HepG2 (cell line): ENCODE measurements around the gene MFAP1. TPM values are rescaled to one million over a fixed set of nuclear protein-coding genes. Genes with fewer than 3 reads are reported as not detected.

ENCODE experiments used
- BHLHE40 ChIP-seq: IDR thresholded peaks from 2 replicates; pipeline ENCODE4 v1.6.1; 2011; ENCODE audit warnings: low read length, improper control_type of control experiment
- DR1 ChIP-seq: sonication (generic); formaldehyde crosslinking; IDR thresholded peaks from 2 replicates; pipeline ENCODE4 v1.8.0; 2021; ENCODE audit warnings: mild to moderate bottlenecking, missing genetic modification reagents, inconsistent platforms
- ETV5 ChIP-seq: IDR thresholded peaks from 2 replicates; pipeline ENCODE4 v1.6.1; 2018; ENCODE audit warnings: missing biosample characterization, missing genetic modification reagents, inconsistent platforms, borderline replicate concordance
- GFI1 ChIP-seq: sonication (generic); formaldehyde crosslinking; IDR thresholded peaks from 2 replicates; pipeline ENCODE4 v1.5.0; 2020; ENCODE audit warnings: missing genetic modification reagents, mild to moderate bottlenecking, borderline replicate concordance
- HMGXB4 ChIP-seq, 2 experiments: sonication (generic) in 1 of 2; formaldehyde crosslinking in 1 of 2; IDR thresholded peaks; 2 replicates each; pipeline versions ENCODE4 v1.4.0 to v1.6.1; 2018 to 2020; ENCODE audit warnings: missing genetic modification reagents in 2 of 2, borderline replicate concordance in 1 of 2, low read depth in 1 of 2, mild to moderate bottlenecking in 1 of 2, missing biosample characterization in 1 of 2
- HOXA7 ChIP-seq: sonication (generic); formaldehyde crosslinking; IDR thresholded peaks from 2 replicates; pipeline ENCODE4 v1.8.1; 2022; ENCODE audit warnings: mild to moderate bottlenecking, missing genetic modification reagents, moderate library complexity
- MAFG ChIP-seq: sonication (generic); formaldehyde crosslinking; IDR thresholded peaks from 2 replicates; pipeline ENCODE4 v1.5.1; 2020; ENCODE audit warnings: mild to moderate bottlenecking, missing genetic modification reagents
- MEIS2 ChIP-seq: sonication (generic); formaldehyde crosslinking; IDR thresholded peaks from 2 replicates; pipeline ENCODE4 v1.9.0; 2021; ENCODE audit warnings: mild to moderate bottlenecking, missing genetic modification reagents
- NBN ChIP-seq: fragments of 450-650 bp; conservative IDR thresholded peaks from 2 replicates; pipeline ENCODE4 v1.6.1; 2017
- NFATC3 ChIP-seq: sonication (generic); formaldehyde crosslinking; IDR thresholded peaks from 2 replicates; pipeline ENCODE4 v1.5.1; 2020; ENCODE audit warnings: mild to moderate bottlenecking, missing genetic modification reagents
- TBX3 ChIP-seq: fragments of 450-650 bp; IDR thresholded peaks from 2 replicates; pipeline ENCODE4 v1.6.1; 2017; ENCODE audit warnings: antibody characterized with exemption, mild to moderate bottlenecking, inconsistent platforms, borderline replicate concordance
- TCF7 ChIP-seq: sonication (generic); IDR thresholded peaks from 2 replicates; pipeline ENCODE4 v1.6.1; 2016; ENCODE audit warnings: antibody characterized with exemption, low read depth
- ZBTB20 ChIP-seq: sonication (generic); formaldehyde crosslinking; IDR thresholded peaks from 2 replicates; pipeline ENCODE4 v1.8.1; 2023; ENCODE audit warnings: missing genetic modification reagents, low read depth, mild to moderate bottlenecking, borderline replicate concordance
- ZNF160 ChIP-seq: sonication (generic); formaldehyde crosslinking; IDR thresholded peaks from 2 replicates; pipeline ENCODE4 v1.8.0; 2022; ENCODE audit warnings: mild to moderate bottlenecking, inconsistent platforms, missing genetic modification reagents
- ZNF180 ChIP-seq: sonication (generic); formaldehyde crosslinking; IDR thresholded peaks from 2 replicates; pipeline ENCODE4 v1.4.0; 2020; ENCODE audit warnings: low read depth, missing genetic modification reagents, borderline replicate concordance
- ZNF234 ChIP-seq: sonication (generic); formaldehyde crosslinking; conservative IDR thresholded peaks from 2 replicates; pipeline ENCODE4 v1.5.1; 2020; ENCODE audit warnings: mild to moderate bottlenecking, missing genetic modification reagents
- ZNF343 ChIP-seq: sonication (generic); formaldehyde crosslinking; IDR thresholded peaks from 2 replicates; pipeline ENCODE4 v1.4.0; 2020; ENCODE audit warnings: mild to moderate bottlenecking, missing genetic modification reagents
- ZNF383 ChIP-seq: sonication (generic); formaldehyde crosslinking; IDR thresholded peaks from 2 replicates; pipeline ENCODE4 v1.4.0; 2020; ENCODE audit warnings: missing genetic modification reagents, mild to moderate bottlenecking, borderline replicate concordance
- ZNF432 ChIP-seq: sonication (generic); formaldehyde crosslinking; IDR thresholded peaks from 2 replicates; pipeline ENCODE4 v1.5.0; 2020; ENCODE audit warnings: missing genetic modification reagents, mild to moderate bottlenecking, borderline replicate concordance
- ZNF710 ChIP-seq: sonication (generic); formaldehyde crosslinking; IDR thresholded peaks from 2 replicates; pipeline ENCODE4 v1.5.0; 2020; ENCODE audit warnings: mild to moderate bottlenecking, missing genetic modification reagents, borderline replicate concordance
- polyA plus RNA-seq, 8 experiments: library from polyadenylated mRNA; depleted of rRNA in 3 of 8; stranded (reverse) in 7 of 8; unstranded in 1 of 8; fragments of >200 nt; fragmentation: Illumina TruSeq in 4 of 8; extraction: Trizol in 4 of 8; gene quantifications; 2 replicates each; pipeline versions ENCODE4 v1.2.1 to v1.2.3, GENCODE V29; 2011 to 2016; ENCODE audit warnings: low read depth in 4 of 8, missing spikeins in 1 of 8, mixed read lengths in 1 of 8; ENCODE audit not compliant: insufficient read depth in 1 of 8
- total RNA-seq, 5 experiments: library from RNA; depleted of rRNA; stranded (reverse); fragments of >200 nt; fragmentation: Illumina TruSeq; extraction: Trizol; gene quantifications; 2 replicates each; pipeline ENCODE4 v1.2.3, GENCODE V29; 2016; ENCODE audit warnings: low read depth in 1 of 5
- TF ChIP-seq, protein P1 (sequence below): sonication (generic); formaldehyde crosslinking; IDR thresholded peaks from 2 replicates; pipeline ENCODE4 v1.9.0; 2021; ENCODE audit warnings: missing genetic modification reagents, borderline replicate concordance
- TF ChIP-seq, protein P2 (sequence below): sonication (generic); formaldehyde crosslinking; conservative IDR thresholded peaks from 2 replicates; pipeline ENCODE4 v1.8.0; 2022; ENCODE audit warnings: missing genetic modification reagents

The MFAP1 gene
- total and polyA plus RNA-seq, 2 of the 13 experiments (the other 11 are each of a cell fraction or from before 2014, with no cell fraction given): 11.8 to 39.5 TPM

DNA sequence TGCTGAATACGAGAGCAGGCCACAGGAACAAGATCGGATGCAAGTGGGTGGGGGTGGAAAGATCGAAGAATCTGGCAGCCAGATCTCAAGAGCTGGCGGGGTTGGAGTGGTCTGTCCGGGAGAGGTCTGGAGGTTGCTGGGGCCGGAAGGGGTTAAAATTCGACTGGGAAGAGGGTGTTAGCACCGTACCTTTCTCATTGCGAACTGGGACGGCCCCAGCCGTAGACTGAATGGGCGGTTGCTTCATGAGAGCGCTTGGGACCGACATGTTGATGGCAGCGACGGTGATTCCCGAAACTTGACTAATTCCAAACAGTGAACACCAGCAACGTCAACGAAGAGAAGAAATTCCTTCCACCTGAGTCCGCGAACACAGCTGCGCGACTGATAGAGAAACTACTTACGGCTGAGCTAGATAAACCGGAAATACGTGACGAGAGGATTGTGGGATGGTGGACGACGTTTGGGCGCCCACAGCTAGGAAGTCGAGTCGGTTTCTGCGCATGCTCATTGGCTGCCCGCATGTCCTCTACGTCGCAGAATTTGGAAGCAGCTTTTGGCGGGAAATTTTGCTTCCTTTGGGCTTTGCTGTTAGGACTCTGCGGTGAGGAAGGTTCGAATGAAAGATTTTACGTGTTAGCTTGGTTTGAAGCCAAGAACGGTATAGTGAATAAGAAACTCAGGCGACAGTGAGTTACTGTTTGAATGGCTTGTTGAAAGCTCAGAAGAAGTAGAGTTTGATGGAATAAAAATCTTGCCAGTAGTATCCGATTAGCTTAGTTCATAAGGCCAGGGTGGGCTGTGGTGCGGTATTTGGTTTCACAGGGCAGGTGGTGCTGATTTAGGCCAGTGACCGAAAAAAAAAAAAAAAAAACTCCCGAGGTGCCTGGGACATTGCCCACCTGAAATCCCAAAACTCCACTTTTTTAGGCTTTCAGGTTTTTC, at the start of gene MFAP1 (continued):
- TF ChIP-seq ZBTB20: peak; percentile 80; the same call in 1 of the 2 replicates
- TF ChIP-seq NBN: no peak
- TF ChIP-seq HOXA7 (CRISPR knock-in tag): no peak
- no peak for TF ChIP-seq GFI1
- TF ChIP-seq DR1 (CRISPR knock-in tag): peak; percentile 49
- TF ChIP-seq, protein P1, sequence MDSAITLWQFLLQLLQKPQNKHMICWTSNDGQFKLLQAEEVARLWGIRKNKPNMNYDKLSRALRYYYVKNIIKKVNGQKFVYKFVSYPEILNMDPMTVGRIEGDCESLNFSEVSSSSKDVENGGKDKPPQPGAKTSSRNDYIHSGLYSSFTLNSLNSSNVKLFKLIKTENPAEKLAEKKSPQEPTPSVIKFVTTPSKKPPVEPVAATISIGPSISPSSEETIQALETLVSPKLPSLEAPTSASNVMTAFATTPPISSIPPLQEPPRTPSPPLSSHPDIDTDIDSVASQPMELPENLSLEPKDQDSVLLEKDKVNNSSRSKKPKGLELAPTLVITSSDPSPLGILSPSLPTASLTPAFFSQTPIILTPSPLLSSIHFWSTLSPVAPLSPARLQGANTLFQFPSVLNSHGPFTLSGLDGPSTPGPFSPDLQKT (CRISPR knock-in tag): no peak
- no peak for TF ChIP-seq MEIS2 (CRISPR knock-in tag)
- peak; percentile 31 to 80; a peak in 1 of 4 replicates for TF ChIP-seq HMGXB4 (CRISPR knock-in tag; IDR thresholded peaks at IDR 0.05; ENCODE audit: borderline replicate concordance in 1 of 2, low read depth in 1 of 2)
- no peak for TF ChIP-seq ZNF234 (CRISPR knock-in tag)
- TF ChIP-seq BHLHE40: no peak
- no peak for TF ChIP-seq ZNF432
- TF ChIP-seq ZNF160 (CRISPR knock-in tag): no peak
- no peak for TF ChIP-seq ZNF343 (CRISPR knock-in tag)
- TF ChIP-seq ZNF710 (CRISPR knock-in tag): 0 out of 2 replicates have a peak, but pooled peaks have one; percentile 27
- no peak for TF ChIP-seq TBX3
- TF ChIP-seq TCF7: no peak
- TF ChIP-seq, protein P2, sequence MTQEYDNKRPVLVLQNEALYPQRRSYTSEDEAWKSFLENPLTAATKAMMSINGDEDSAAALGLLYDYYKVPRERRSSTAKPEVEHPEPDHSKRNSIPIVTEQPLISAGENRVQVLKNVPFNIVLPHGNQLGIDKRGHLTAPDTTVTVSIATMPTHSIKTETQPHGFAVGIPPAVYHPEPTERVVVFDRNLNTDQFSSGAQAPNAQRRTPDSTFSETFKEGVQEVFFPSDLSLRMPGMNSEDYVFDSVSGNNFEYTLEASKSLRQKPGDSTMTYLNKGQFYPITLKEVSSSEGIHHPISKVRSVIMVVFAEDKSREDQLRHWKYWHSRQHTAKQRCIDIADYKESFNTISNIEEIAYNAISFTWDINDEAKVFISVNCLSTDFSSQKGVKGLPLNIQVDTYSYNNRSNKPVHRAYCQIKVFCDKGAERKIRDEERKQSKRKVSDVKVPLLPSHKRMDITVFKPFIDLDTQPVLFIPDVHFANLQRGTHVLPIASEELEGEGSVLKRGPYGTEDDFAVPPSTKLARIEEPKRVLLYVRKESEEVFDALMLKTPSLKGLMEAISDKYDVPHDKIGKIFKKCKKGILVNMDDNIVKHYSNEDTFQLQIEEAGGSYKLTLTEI: no peak
- TF ChIP-seq MAFG (CRISPR knock-in tag): no peak
- TF ChIP-seq ZNF383 (CRISPR knock-in tag): no peak
- TF ChIP-seq NFATC3 (CRISPR knock-in tag): no peak
- TF ChIP-seq ETV5 (CRISPR knock-in tag): peak; percentile 90
- TF ChIP-seq ZNF180: no peak
